ENCODE measurements around the gene LEMD1. TPM values are rescaled to one million over a fixed set of nuclear protein-coding genes. Genes with fewer than 3 reads are reported as not detected.
"Not testable (repeated sequence)": the region's sequence is repeated elsewhere in the genome, so short reads cannot be mapped to it uniquely, and the experiment has no call there.

Gene LEMD1
- total and polyA plus RNA-seq, 2 donors (not counting 1 experiment from before 2014, with no cell fraction given): not detected

DNA sequence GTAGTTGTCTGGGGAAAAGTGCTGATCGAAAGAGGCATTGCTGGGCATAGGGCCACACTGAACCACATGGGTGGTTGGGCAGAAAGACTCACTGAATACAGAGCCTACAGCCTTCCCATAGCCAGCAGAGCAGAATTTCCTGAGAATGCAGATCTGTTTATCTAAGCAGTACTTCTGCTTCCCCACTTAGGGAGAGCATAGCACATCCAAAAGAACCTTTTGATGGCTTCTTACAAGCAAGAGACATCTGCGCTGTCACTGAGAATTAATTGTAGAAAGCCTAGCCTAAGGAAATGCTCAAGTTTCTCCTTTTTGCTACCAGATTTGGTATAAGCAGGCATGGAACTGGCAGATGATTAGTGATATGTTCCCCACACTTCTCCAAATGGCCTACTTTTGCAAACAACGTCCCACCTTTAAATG, 52.1 kb downstream of the LEMD1 start:
- TF ChIP-seq CTCF (conservative IDR thresholded peaks at IDR 0.05 in 1 of 2, IDR thresholded peaks at IDR 0.05 in 1 of 2; ENCODE audit: low read depth in 1 of 2, low read length in 2 of 2) (no peak), EZH2 (IDR thresholded peaks at IDR 0.05; ENCODE audit: low read length, missing control alignments) (no peak)
- Histone ChIP-seq H4K20me1 (ENCODE audit: control insufficient read depth, extremely low read depth, insufficient read depth, low read length) (no peaks in the 10 kb centered on the region), H3K9me3 (ENCODE audit: control insufficient read depth, insufficient read depth, low read depth, low read length) (no peaks in the 10 kb centered on the region), H3K4me1 (ENCODE audit: control insufficient read depth, extremely low read depth, insufficient read depth, low read length) (peaks cover 8% of the 10 kb centered on the region), H3K9ac (ENCODE audit: insufficient read depth, low read length) (no peak overlapping the region), H2AFZ (ENCODE audit: low read length) (no peak overlapping the region), H3K27me3 (ENCODE audit: control insufficient read depth, insufficient read depth, low read length) (no peaks in the 10 kb centered on the region), H3K4me3 (replicated peaks in 1 of 4; ENCODE audit: control extremely low read depth in 1 of 4, insufficient read depth in 1 of 4, low read depth in 3 of 4, low read length in 4 of 4) (no peak overlapping the region), H3K79me2 (ENCODE audit: control insufficient read depth, insufficient read depth, low read length) (no peaks in the 10 kb centered on the region), H3K4me2 (ENCODE audit: extremely low read depth, insufficient read depth, low read length) (no peak overlapping the region), H3K36me3 (ENCODE audit: control insufficient read depth, insufficient read depth, low read length) (no peaks in the 10 kb centered on the region), H3K27ac (ENCODE audit: insufficient read depth, low read length) (no peak overlapping the region)
- DNase-seq (ENCODE audit: low read depth in 2 of 2): peak in 1 of 2 donors; percentile 47

DNA sequence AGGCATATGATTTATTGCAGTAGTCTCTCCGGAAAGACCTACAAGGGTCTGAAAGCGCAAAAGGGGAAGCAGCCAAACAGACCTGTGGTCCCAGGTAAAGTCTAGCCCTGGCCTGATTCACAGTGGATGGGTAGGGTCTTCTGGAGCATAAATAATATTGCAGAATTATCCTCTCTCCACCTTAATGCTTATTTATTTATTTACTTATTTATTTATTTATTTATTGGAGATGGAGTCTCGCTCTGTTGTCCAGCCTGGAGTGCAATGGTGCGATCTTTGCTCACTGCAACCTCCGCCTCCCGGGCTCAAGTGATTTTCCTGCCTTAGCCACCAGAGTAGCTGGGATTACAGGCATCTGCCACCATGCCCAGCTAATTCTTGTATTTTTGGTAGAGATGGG, 53.4 kb downstream of the LEMD1 start:
- Histone ChIP-seq H3K9me3 (ENCODE audit: control insufficient read depth, insufficient read depth, low read depth, low read length) (no peaks in the 10 kb centered on the region), H3K4me2 (ENCODE audit: extremely low read depth, insufficient read depth, low read length) (no peak overlapping the region), H3K27me3 (ENCODE audit: control insufficient read depth, insufficient read depth, low read length) (no peaks in the 10 kb centered on the region), H4K20me1 (ENCODE audit: control insufficient read depth, extremely low read depth, insufficient read depth, low read length) (no peaks in the 10 kb centered on the region), H3K79me2 (ENCODE audit: control insufficient read depth, insufficient read depth, low read length) (no peaks in the 10 kb centered on the region), H3K27ac (ENCODE audit: insufficient read depth, low read length) (no peak overlapping the region), H3K4me1 (ENCODE audit: control insufficient read depth, extremely low read depth, insufficient read depth, low read length) (peaks cover 4% of the 10 kb centered on the region), H3K9ac (ENCODE audit: insufficient read depth, low read length) (no peak overlapping the region), H2AFZ (ENCODE audit: low read length) (no peak overlapping the region), H3K4me3 (replicated peaks in 1 of 4; ENCODE audit: control extremely low read depth in 1 of 4, insufficient read depth in 1 of 4, low read depth in 3 of 4, low read length in 4 of 4) (no peak overlapping the region), H3K36me3 (ENCODE audit: control insufficient read depth, insufficient read depth, low read length) (no peaks in the 10 kb centered on the region)
- no peak for TF ChIP-seq CTCF (conservative IDR thresholded peaks at IDR 0.05 in 1 of 2, IDR thresholded peaks at IDR 0.05 in 1 of 2; ENCODE audit: low read depth in 1 of 2, low read length in 2 of 2)
- no peak for TF ChIP-seq EZH2 (IDR thresholded peaks at IDR 0.05; ENCODE audit: low read length, missing control alignments)
- DNase-seq (ENCODE audit: low read depth in 2 of 2): no peak

GRCh38 chr1:205365945-205366463, 55.9 kb downstream of the LEMD1 start:
- no peak overlapping the region for H3K9ac ChIP-seq (ENCODE audit: insufficient read depth, low read length)
- peak in 1 of 2 donors; percentile 44 for DNase-seq (ENCODE audit: low read depth in 2 of 2)
- TF ChIP-seq EZH2 (IDR thresholded peaks at IDR 0.05; ENCODE audit: low read length, missing control alignments): no peak
- no peak for TF ChIP-seq CTCF (conservative IDR thresholded peaks at IDR 0.05 in 1 of 2, IDR thresholded peaks at IDR 0.05 in 1 of 2; ENCODE audit: low read depth in 1 of 2, low read length in 2 of 2)
- H3K27me3 ChIP-seq (ENCODE audit: control insufficient read depth, insufficient read depth, low read length): peaks cover under 1% of the 10 kb centered on the region
- no peaks in the 10 kb centered on the region for H3K79me2 ChIP-seq (ENCODE audit: control insufficient read depth, insufficient read depth, low read length)
- no peak overlapping the region for H3K4me3 ChIP-seq (replicated peaks in 1 of 4; ENCODE audit: control extremely low read depth in 1 of 4, insufficient read depth in 1 of 4, low read depth in 3 of 4, low read length in 4 of 4)
- no peaks in the 10 kb centered on the region for H3K4me1 ChIP-seq (ENCODE audit: control insufficient read depth, extremely low read depth, insufficient read depth, low read length)
- H3K4me2 ChIP-seq (ENCODE audit: extremely low read depth, insufficient read depth, low read length): no peak overlapping the region
- no peak overlapping the region for H2AFZ ChIP-seq (ENCODE audit: low read length)
- H3K9me3 ChIP-seq (ENCODE audit: control insufficient read depth, insufficient read depth, low read depth, low read length): no peaks in the 10 kb centered on the region
- H4K20me1 ChIP-seq (ENCODE audit: control insufficient read depth, extremely low read depth, insufficient read depth, low read length): no peaks in the 10 kb centered on the region
- no peaks in the 10 kb centered on the region for H3K36me3 ChIP-seq (ENCODE audit: control insufficient read depth, insufficient read depth, low read length)
- H3K27ac ChIP-seq (ENCODE audit: insufficient read depth, low read length): no peak overlapping the region

DNA sequence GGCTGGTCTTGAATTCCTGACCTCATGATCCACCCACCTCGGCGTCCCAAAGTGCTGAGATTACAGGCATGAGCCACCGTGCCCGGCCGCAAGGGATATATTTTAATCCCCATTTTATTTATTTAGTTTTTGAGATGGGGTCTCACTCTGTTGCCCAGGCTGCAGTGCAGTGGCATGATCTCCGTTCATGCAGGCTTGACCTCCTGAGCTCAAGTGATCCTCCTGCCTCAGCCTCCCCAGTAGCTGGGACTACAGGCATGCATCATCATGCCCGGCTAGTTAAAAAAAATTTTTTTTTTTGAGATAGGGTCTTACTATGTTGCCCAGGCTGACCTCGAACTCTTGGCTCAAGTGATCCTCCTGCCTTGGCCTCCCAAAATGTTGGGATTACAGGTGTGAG, 56.8 kb downstream of the LEMD1 start:
- H3K4me2 ChIP-seq (ENCODE audit: extremely low read depth, insufficient read depth, low read length); H4K20me1 ChIP-seq (ENCODE audit: control insufficient read depth, extremely low read depth, insufficient read depth, low read length); H3K4me3 ChIP-seq (replicated peaks in 1 of 4; ENCODE audit: control extremely low read depth in 1 of 4, insufficient read depth in 1 of 4, low read depth in 3 of 4, low read length in 4 of 4); H3K27me3 ChIP-seq (ENCODE audit: control insufficient read depth, insufficient read depth, low read length); H3K4me1 ChIP-seq (ENCODE audit: control insufficient read depth, extremely low read depth, insufficient read depth, low read length); H3K36me3 ChIP-seq (ENCODE audit: control insufficient read depth, insufficient read depth, low read length); H3K9me3 ChIP-seq (ENCODE audit: control insufficient read depth, insufficient read depth, low read depth, low read length); DNase-seq (ENCODE audit: low read depth in 2 of 2); H3K79me2 ChIP-seq (ENCODE audit: control insufficient read depth, insufficient read depth, low read length); H3K27ac ChIP-seq (ENCODE audit: insufficient read depth, low read length); H3K9ac ChIP-seq (ENCODE audit: insufficient read depth, low read length); H2AFZ ChIP-seq (ENCODE audit: low read length): not testable (repeated sequence)
